Measurements from ENCODE around the gene SLC36A1. TPM values are rescaled to one million over a fixed set of nuclear protein-coding genes. Genes with fewer than 3 reads are reported as not detected.

SLC36A1 gene
- total and polyA plus RNA-seq, 5 experiments from 2014 or later: 0.61 to 5.6 (median 1.6) TPM

GRCh38 chr5:151456321-151456940 is 9.0 kb downstream of the SLC36A1 start:
- DNase-seq: no peak
- no peaks in the 10 kb centered on the region for H3K9me3 Mint-ChIP-seq
- POLR2A ChIA-PET: no interaction called here
- H3K27ac Mint-ChIP-seq: no peak overlapping the region
- no peak overlapping the region for H3K4me3 Mint-ChIP-seq
- H3K4me1 Mint-ChIP-seq: peaks cover 0 to 11% (median 0%) of the 10 kb centered on the region in 4 donors
- peaks cover 0 to 41% (median 0%) of the 10 kb centered on the region in 3 donors for H3K36me3 Mint-ChIP-seq
- ATAC-seq: no peak
- no peaks in the 10 kb centered on the region for H3K27me3 Mint-ChIP-seq

GRCh38 chr5:151458314-151458713 is 10.9 kb downstream of the SLC36A1 start:
- POLR2A ChIA-PET: interaction anchor here (0.8 kb wide), 1 partner anchor 11 kb away, joined by 3 read pairs; the partner anchor contains the start of gene SLC36A1
- H3K4me3 Mint-ChIP-seq: no peak overlapping the region
- DNase-seq (no peak), ATAC-seq (no peak)
- no peaks in the 10 kb centered on the region for H3K27me3 Mint-ChIP-seq
- H3K27ac Mint-ChIP-seq: no peak overlapping the region
- no peaks in the 10 kb centered on the region for H3K9me3 Mint-ChIP-seq
- peaks cover 0 to 7% (median 0%) of the 10 kb centered on the region in 4 donors for H3K4me1 Mint-ChIP-seq
- H3K36me3 Mint-ChIP-seq: peaks cover 0 to 37% (median 1%) of the 10 kb centered on the region in 3 donors

- Mint-ChIP-seq H3K27ac (no peak overlapping the region), H3K9me3 (no peaks in the 10 kb centered on the region), H3K27me3 (no peaks in the 10 kb centered on the region), H3K4me1 (peaks cover 0 to 7% (median 0%) of the 10 kb centered on the region in 4 donors), H3K4me3 (no peak overlapping the region), H3K36me3 (peaks cover 9 to 49% (median 12%) of the 10 kb centered on the region in 3 donors)
- ATAC-seq (no peak), DNase-seq (no peak)
- POLR2A ChIA-PET: no interaction called here
Measured at GRCh38 chr5:151459680-151460324, 12.4 kb downstream of the SLC36A1 start.

GRCh38 chr5:151461312-151461711 is 13.9 kb downstream of the SLC36A1 start:
- POLR2A ChIA-PET: no interaction called here
- Mint-ChIP-seq H3K4me3 (no peak overlapping the region), H3K9me3 (no peaks in the 10 kb centered on the region), H3K4me1 (peaks cover 0 to 2% (median 0%) of the 10 kb centered on the region in 4 donors), H3K27me3 (no peaks in the 10 kb centered on the region), H3K27ac (no peak overlapping the region), H3K36me3 (peaks cover 21 to 61% (median 26%) of the 10 kb centered on the region in 3 donors)
- DNase-seq (no peak), ATAC-seq (no peak)

GRCh38 chr5:151463137-151464029 is 16.0 kb downstream of the SLC36A1 start:
- Mint-ChIP-seq H3K9me3 (no peaks in the 10 kb centered on the region), H3K27me3 (no peaks in the 10 kb centered on the region), H3K36me3 (peaks cover 21 to 72% (median 36%) of the 10 kb centered on the region in 3 donors), H3K4me3 (no peak overlapping the region), H3K27ac (no peak overlapping the region), H3K4me1 (no peaks in the 10 kb centered on the region)
- DNase-seq (no peak), ATAC-seq (no peak)
- POLR2A ChIA-PET: no interaction called here

GRCh38 chr5:151464101-151464500 is 16.7 kb downstream of the SLC36A1 start:
- no peaks in the 10 kb centered on the region for H3K9me3 Mint-ChIP-seq
- POLR2A ChIA-PET: no interaction called here

GRCh38 chr5:151465476-151465875 is 18.1 kb downstream of the SLC36A1 start:
- H3K27me3 Mint-ChIP-seq: no peaks in the 10 kb centered on the region
- ATAC-seq: no peak
- no peaks in the 10 kb centered on the region for H3K9me3 Mint-ChIP-seq
- POLR2A ChIA-PET: no interaction called here
- no peak overlapping the region for H3K27ac Mint-ChIP-seq
- no peak overlapping the region for H3K4me3 Mint-ChIP-seq
- peaks cover 21 to 63% (median 36%) of the 10 kb centered on the region in 3 donors for H3K36me3 Mint-ChIP-seq
- DNase-seq: no peak
- H3K4me1 Mint-ChIP-seq: no peaks in the 10 kb centered on the region

More at GRCh38 chr5:151464101-151464500, 16.7 kb downstream of the SLC36A1 start:
- DNase-seq: no peak
- H3K4me1 Mint-ChIP-seq: no peaks in the 10 kb centered on the region
- H3K27me3 Mint-ChIP-seq: no peaks in the 10 kb centered on the region
- no peak overlapping the region for H3K4me3 Mint-ChIP-seq
- peaks cover 21 to 68% (median 36%) of the 10 kb centered on the region in 3 donors for H3K36me3 Mint-ChIP-seq
- H3K27ac Mint-ChIP-seq: no peak overlapping the region
- ATAC-seq: no peak

- peak overlapping the region in 1 of 10 donors; percentile 31 for H3K27ac Mint-ChIP-seq
- no peaks in the 10 kb centered on the region for H3K4me1 Mint-ChIP-seq
- no peaks in the 10 kb centered on the region for H3K27me3 Mint-ChIP-seq
- POLR2A ChIA-PET: no interaction called here
- ATAC-seq: no peak
- DNase-seq: no peak
- H3K9me3 Mint-ChIP-seq: no peaks in the 10 kb centered on the region
- peaks cover 25 to 72% (median 36%) of the 10 kb centered on the region in 3 donors for H3K36me3 Mint-ChIP-seq
- no peak overlapping the region for H3K4me3 Mint-ChIP-seq
Measured at GRCh38 chr5:151467576-151467975, 20.2 kb downstream of the SLC36A1 start.

GRCh38 chr5:151469386-151469785 is 22.0 kb downstream of the SLC36A1 start:
- H3K27ac Mint-ChIP-seq: no peak overlapping the region
- POLR2A ChIA-PET: no interaction called here
- H3K9me3 Mint-ChIP-seq: no peaks in the 10 kb centered on the region
- H3K4me1 Mint-ChIP-seq: no peaks in the 10 kb centered on the region
- ATAC-seq: no peak
- H3K36me3 Mint-ChIP-seq: peaks cover 20 to 72% (median 28%) of the 10 kb centered on the region in 3 donors
- H3K4me3 Mint-ChIP-seq: no peak overlapping the region
- H3K27me3 Mint-ChIP-seq: no peaks in the 10 kb centered on the region
- no peak for DNase-seq

- no peaks in the 10 kb centered on the region for H3K9me3 Mint-ChIP-seq
- no peak for ATAC-seq
- H3K4me3 Mint-ChIP-seq: no peak overlapping the region
- POLR2A ChIA-PET: no interaction called here
- no peaks in the 10 kb centered on the region for H3K27me3 Mint-ChIP-seq
- peak overlapping the region in 1 of 10 donors; percentile 69 for H3K27ac Mint-ChIP-seq
- no peak for DNase-seq
- H3K36me3 Mint-ChIP-seq: peaks cover 14 to 71% (median 27%) of the 10 kb centered on the region in 3 donors
- H3K4me1 Mint-ChIP-seq: no peaks in the 10 kb centered on the region
Measured at GRCh38 chr5:151469992-151470391, 22.6 kb downstream of the SLC36A1 start.

GRCh38 chr5:151470439-151470838 is 23.0 kb downstream of the SLC36A1 start:
- peaks cover 10 to 68% (median 23%) of the 10 kb centered on the region in 3 donors for H3K36me3 Mint-ChIP-seq
- H3K27ac Mint-ChIP-seq: peak overlapping the region in 1 of 10 donors; percentile 69
- H3K27me3 Mint-ChIP-seq: no peaks in the 10 kb centered on the region
- DNase-seq (no peak), ATAC-seq (no peak)
- no peaks in the 10 kb centered on the region for H3K9me3 Mint-ChIP-seq
- H3K4me1 Mint-ChIP-seq: no peaks in the 10 kb centered on the region
- POLR2A ChIA-PET: no interaction called here
- no peak overlapping the region for H3K4me3 Mint-ChIP-seq

GRCh38 chr5:151471276-151471675 is 23.9 kb downstream of the SLC36A1 start:
- no peak overlapping the region for H3K4me3 Mint-ChIP-seq
- H3K4me1 Mint-ChIP-seq: no peaks in the 10 kb centered on the region
- DNase-seq (no peak), ATAC-seq (no peak)
- no peaks in the 10 kb centered on the region for H3K27me3 Mint-ChIP-seq
- no peaks in the 10 kb centered on the region for H3K9me3 Mint-ChIP-seq
- POLR2A ChIA-PET: no interaction called here
- H3K36me3 Mint-ChIP-seq: peaks cover 4 to 65% (median 15%) of the 10 kb centered on the region in 3 donors
- H3K27ac Mint-ChIP-seq: no peak overlapping the region

- Mint-ChIP-seq H3K36me3 (peaks cover 8 to 72% (median 19%) of the 10 kb centered on the region in 3 donors), H3K4me3 (no peak overlapping the region), H3K27ac (no peak overlapping the region), H3K9me3 (no peaks in the 10 kb centered on the region), H3K4me1 (no peaks in the 10 kb centered on the region), H3K27me3 (no peaks in the 10 kb centered on the region)
- POLR2A ChIA-PET: no interaction called here
- ATAC-seq (no peak), DNase-seq (no peak)
Measured at GRCh38 chr5:151474799-151475198, 27.4 kb downstream of the SLC36A1 start.

All from naive thymus-derived CD8-positive, alpha-beta T cell (primary cell).